A673 (cell line): ENCODE measurements around the gene FNBP1L. TPM values are rescaled to one million over a fixed set of nuclear protein-coding genes. Genes with fewer than 3 reads are reported as not detected.

Experiments
- BruUV-seq: library from RNA; stranded (reverse); fragments of 400-500 nt; replicated peaks from 2 replicates; lab custom pipeline; 2021; lab: Mats Ljungman, UMichigan
- CTCF ChIA-PET: fragments of 300-600 bp; sonication (Branson Sonifier 250); formaldehyde crosslinking; loops from one replicate; lab custom pipeline; 2022; ENCODE audit warnings: antibody characterized with exemption; lab: Charles Lee
- POLR2A ChIA-PET: fragments of 300-600 bp; sonication (Branson Sonifier 250); formaldehyde crosslinking; loops from one replicate; lab custom pipeline; 2022; ENCODE audit warnings: antibody characterized with exemption; ENCODE audit not compliant: low non-redundant PET; lab: Charles Lee
- DNase-seq: peaks from one replicate; pipeline ENCODE4 v3.0.0-alpha.2; 2015; ENCODE audit warnings: low spot score
- H3K27ac ChIP-seq: fragments of 200-600 bp; sonication (generic); 2 replicates; pipeline ENCODE4 v1.5.1; 2016; ENCODE audit warnings: mixed run types, low read depth, mild to moderate bottlenecking, mixed read lengths, antibody characterized with exemption, low read length; ENCODE audit not compliant: poor library complexity, severe bottlenecking
- H3K27me3 ChIP-seq: fragments of 200-600 bp; sonication (generic); replicated peaks from 2 replicates; pipeline ENCODE4 v1.6.1; 2017; ENCODE audit warnings: mixed run types, low read depth, mild to moderate bottlenecking, mixed read lengths, antibody characterized with exemption, low read length; ENCODE audit not compliant: insufficient read depth, poor library complexity
- H3K36me3 ChIP-seq: fragments of 200-600 bp; sonication (generic); 2 replicates; pipeline ENCODE4 v1.6.1; 2016; ENCODE audit warnings: mixed run types, mild to moderate bottlenecking, mixed read lengths, antibody characterized with exemption, low read length; ENCODE audit not compliant: insufficient read depth, poor library complexity, severe bottlenecking
- H3K4me1 ChIP-seq: fragments of 200-600 bp; sonication (generic); 2 replicates; pipeline ENCODE4 v1.6.1; 2017; ENCODE audit warnings: mixed run types, mild to moderate bottlenecking, mixed read lengths, antibody characterized with exemption, low read length; ENCODE audit not compliant: insufficient read depth, poor library complexity, severe bottlenecking
- H3K4me3 ChIP-seq: fragments of 200-600 bp; sonication (generic); 2 replicates; pipeline ENCODE4 v1.5.1; 2016; ENCODE audit warnings: low read depth, mixed run types, mild to moderate bottlenecking, mixed read lengths, low read length; ENCODE audit not compliant: poor library complexity, severe bottlenecking
- H3K9me3 ChIP-seq: fragments of 200-600 bp; sonication (generic); 2 replicates; pipeline ENCODE4 v1.6.1; 2016; ENCODE audit warnings: mixed run types, low read depth, mild to moderate bottlenecking, mixed read lengths, antibody characterized with exemption, low read length; ENCODE audit not compliant: poor library complexity, severe bottlenecking
- CTCF ChIP-seq: fragments of 300-800, 200-600 bp; sonication (generic); conservative IDR thresholded peaks from 2 replicates; pipeline ENCODE4 v1.5.1; 2017; ENCODE audit warnings: low read depth, mild to moderate bottlenecking, antibody characterized with exemption, low read length, moderate library complexity, mixed read lengths
- EZH2 ChIP-seq: fragments of 200-600 bp; sonication (generic); IDR thresholded peaks from 2 replicates; pipeline ENCODE4 v1.6.1; 2017; ENCODE audit warnings: borderline replicate concordance, low read depth, mild to moderate bottlenecking, mixed read lengths, antibody characterized with exemption, low read length; ENCODE audit not compliant: poor library complexity, severe bottlenecking
- intact Hi-C: fragments of 100-400 bp; cut with micrococcal nuclease; formaldehyde crosslinking; loops from one replicate; pipeline ENCODE4 v1.10.0; 2022; ENCODE audit not compliant: unreplicated experiment
- total RNA-seq: library from RNA; stranded (reverse); gene quantifications from 2 replicates; pipeline ENCODE4 v1.2.3, GENCODE V29; 2021

The FNBP1L gene
- total RNA-seq, 1 experiment from 2014 or later = 39.6 TPM

- intact Hi-C loops = no loop called here
- no peak for DNase-seq
- POLR2A ChIA-PET = no interaction called here
- Histone ChIP-seq H3K27ac (no peak overlapping the region), H3K36me3 (no peaks in the 10 kb centered on the region), H3K9me3 (no peaks in the 10 kb centered on the region), H3K27me3 (no peaks in the 10 kb centered on the region), H3K4me3 (no peak overlapping the region), H3K4me1 (peaks cover 8% of the 10 kb centered on the region)
- no peak for TF ChIP-seq CTCF
- TF ChIP-seq EZH2 = no peak
- no TSS peak for BruUV-seq
- CTCF ChIA-PET = no interaction called here
Measured at GRCh38 chr1:93518516-93518915, 70.6 kb downstream of the FNBP1L start.

DNA sequence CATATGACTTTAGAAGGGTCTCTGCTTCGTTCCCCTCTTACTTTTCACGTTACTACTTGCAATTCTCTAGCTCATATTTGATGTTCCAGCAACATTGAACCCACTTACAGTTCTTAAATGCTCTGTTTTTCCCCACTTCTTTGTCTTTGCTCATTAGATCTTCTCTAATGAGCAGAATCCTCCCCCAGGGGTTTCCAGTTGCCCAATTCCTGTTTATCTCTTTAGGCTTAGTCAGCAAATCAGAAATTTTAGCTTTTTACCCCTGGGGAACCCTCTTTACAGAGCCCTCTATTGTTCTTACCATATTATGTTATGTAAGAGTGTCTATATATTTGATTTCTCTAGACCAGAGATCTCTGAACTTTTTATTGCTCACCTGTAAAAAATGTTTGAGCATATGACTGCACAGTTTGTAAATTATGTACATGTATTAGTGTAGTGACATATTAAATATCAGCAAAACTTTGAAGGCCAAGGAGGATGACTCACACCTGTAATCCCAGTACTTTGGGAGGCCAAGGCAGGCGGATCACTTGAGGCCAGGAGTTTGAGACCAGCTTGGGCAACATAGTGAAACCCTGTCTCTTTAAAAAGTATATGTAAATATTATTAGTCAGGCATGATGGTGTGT, 71.4 kb downstream of the FNBP1L start:
- DNase-seq = no peak
- ChIA-PET POLR2A (no interaction called here), CTCF (no interaction called here)
- intact Hi-C loops = no loop called here
- no TSS peak for BruUV-seq
- H3K36me3 ChIP-seq = no peaks in the 10 kb centered on the region
- H3K27ac ChIP-seq = no peak overlapping the region
- H3K4me1 ChIP-seq = peaks cover 8% of the 10 kb centered on the region
- H3K4me3 ChIP-seq = no peak overlapping the region
- no peak for TF ChIP-seq CTCF
- TF ChIP-seq EZH2 = no peak
- H3K27me3 ChIP-seq = no peaks in the 10 kb centered on the region
- no peaks in the 10 kb centered on the region for H3K9me3 ChIP-seq

DNA sequence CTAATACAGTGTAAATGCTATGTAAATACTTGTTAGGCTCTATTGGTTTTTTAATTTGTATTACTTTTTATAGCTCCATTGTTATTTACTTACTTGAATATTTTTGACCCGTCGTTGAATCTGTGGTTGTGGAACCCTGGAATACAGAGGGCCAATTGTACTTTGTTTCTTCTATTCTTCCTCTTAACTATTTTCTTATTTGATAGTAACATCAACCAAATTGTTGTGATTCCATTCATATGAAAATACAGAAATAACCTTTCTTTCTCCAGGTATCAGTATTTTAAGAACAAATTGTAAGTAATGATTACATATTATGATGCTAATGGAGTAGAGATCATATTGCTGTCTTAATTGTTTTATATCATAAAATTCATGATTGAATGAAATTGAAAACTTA, 73.7 kb downstream of the FNBP1L start:
- Histone ChIP-seq H3K27me3 (no peaks in the 10 kb centered on the region), H3K4me3 (no peak overlapping the region), H3K9me3 (no peaks in the 10 kb centered on the region), H3K36me3 (no peaks in the 10 kb centered on the region), H3K27ac (no peak overlapping the region), H3K4me1 (peaks cover 8% of the 10 kb centered on the region)
- TF ChIP-seq CTCF = no peak
- no peak for TF ChIP-seq EZH2
- CTCF ChIA-PET = no interaction called here
- DNase-seq = no peak
- POLR2A ChIA-PET = no interaction called here
- intact Hi-C loops = no loop called here
- BruUV-seq = no TSS peak
